Measurements from ENCODE around the gene MTHFD1.

The MTHFD1 gene

GRCh38 chr14:64501411-64502171, 113.4 kb downstream of the MTHFD1 start:
- peak; percentile 15 for DNase-seq

GRCh38 chr14:64502456-64502855, 114.3 kb downstream of the MTHFD1 start:
- no peak for DNase-seq

GRCh38 chr14:64502887-64503433, 114.8 kb downstream of the MTHFD1 start:
- DNase-seq, result no peak

GRCh38 chr14:64503434-64504309, 115.5 kb downstream of the MTHFD1 start, which contains the start of gene ZBTB25:
Gene ZBTB25 (minus strand): TSS chr14:64503838. CDS start chr14:64490533, 13,305 bp downstream.
- peak; percentile 83 for DNase-seq

GRCh38 chr14:64504310-64504896, 116.2 kb downstream of the MTHFD1 start, which contains the start of gene ZBTB1:
Gene ZBTB1 (plus strand): TSS chr14:64504770. CDS start chr14:64521505, 16,735 bp downstream.
- peak; percentile 78 for DNase-seq

- peak; percentile 85 for DNase-seq
These were observed 117.0 kb downstream of the MTHFD1 start for GRCh38 chr14:64504897-64505794.

GRCh38 chr14:64506721-64507120, 118.6 kb downstream of the MTHFD1 start:
- peak; percentile 30 for DNase-seq

GRCh38 chr14:64507376-64508156, 119.4 kb downstream of the MTHFD1 start:
- no peak for DNase-seq

- DNase-seq, result peak; percentile 56
These were observed 120.1 kb downstream of the MTHFD1 start for GRCh38 chr14:64508215-64508776.

- no peak for DNase-seq
These were observed 120.9 kb downstream of the MTHFD1 start for GRCh38 chr14:64509036-64509435.

Data from MV-4-11 (cell line).